AG04449 (cell line): ENCODE results near the gene PARPBP.

Experiments
- CTCF ChIA-PET: fragments of 350-600 bp; formaldehyde crosslinking; extraction: SDS; loops from one replicate; lab custom pipeline; 2021; ENCODE audit warnings: antibody characterized with exemption; lab: Yijun Ruan, JAX
- POLR2A ChIA-PET: fragments of 400-600, 350-600 bp; formaldehyde crosslinking; extraction: SDS; loops from one replicate; lab custom pipeline; 2020; ENCODE audit warnings: antibody characterized with exemption, inconsistent platforms; lab: Yijun Ruan, JAX
- DNase-seq: peaks from one replicate; pipeline ENCODE4 v3.0.0-alpha.2; 2010; ENCODE audit warnings: low read depth, low spot score
- H3K4me3 ChIP-seq: 2 replicates; pipeline ENCODE4 v1.5.1; 2011; ENCODE audit warnings: low read depth, mild to moderate bottlenecking, control low read depth, low read length
- TF ChIP-seq, protein P1 (sequence below): IDR thresholded peaks from one replicate; pipeline ENCODE4 v1.5.1; 2011; ENCODE audit warnings: mild to moderate bottlenecking, moderate library complexity, low read length, control low read depth, inconsistent platforms; ENCODE audit not compliant: insufficient read depth; ENCODE audit errors: missing control alignments

Gene PARPBP

DNA sequence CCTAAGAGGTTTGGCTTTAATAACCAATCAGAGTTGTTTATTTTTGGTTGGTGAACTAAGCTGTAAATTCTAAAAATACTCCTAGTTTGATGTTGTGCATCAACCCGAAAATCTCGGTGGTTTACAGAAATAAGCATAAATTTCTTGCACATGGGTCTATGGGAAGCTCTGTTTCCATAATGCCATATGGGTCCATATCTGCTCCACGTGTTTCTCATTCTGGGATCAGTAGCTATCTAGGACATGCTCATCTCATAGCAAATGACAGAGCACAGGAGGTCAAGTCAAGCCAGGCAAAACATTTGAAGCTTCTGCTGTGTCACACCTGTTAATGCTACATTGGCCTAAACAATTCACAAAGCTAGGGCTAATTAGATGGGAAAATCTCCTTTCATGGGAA lies 23.1 kb upstream of the PARPBP start:
- H3K4me3 ChIP-seq, result no peak overlapping the region
- TF ChIP-seq, protein P1, sequence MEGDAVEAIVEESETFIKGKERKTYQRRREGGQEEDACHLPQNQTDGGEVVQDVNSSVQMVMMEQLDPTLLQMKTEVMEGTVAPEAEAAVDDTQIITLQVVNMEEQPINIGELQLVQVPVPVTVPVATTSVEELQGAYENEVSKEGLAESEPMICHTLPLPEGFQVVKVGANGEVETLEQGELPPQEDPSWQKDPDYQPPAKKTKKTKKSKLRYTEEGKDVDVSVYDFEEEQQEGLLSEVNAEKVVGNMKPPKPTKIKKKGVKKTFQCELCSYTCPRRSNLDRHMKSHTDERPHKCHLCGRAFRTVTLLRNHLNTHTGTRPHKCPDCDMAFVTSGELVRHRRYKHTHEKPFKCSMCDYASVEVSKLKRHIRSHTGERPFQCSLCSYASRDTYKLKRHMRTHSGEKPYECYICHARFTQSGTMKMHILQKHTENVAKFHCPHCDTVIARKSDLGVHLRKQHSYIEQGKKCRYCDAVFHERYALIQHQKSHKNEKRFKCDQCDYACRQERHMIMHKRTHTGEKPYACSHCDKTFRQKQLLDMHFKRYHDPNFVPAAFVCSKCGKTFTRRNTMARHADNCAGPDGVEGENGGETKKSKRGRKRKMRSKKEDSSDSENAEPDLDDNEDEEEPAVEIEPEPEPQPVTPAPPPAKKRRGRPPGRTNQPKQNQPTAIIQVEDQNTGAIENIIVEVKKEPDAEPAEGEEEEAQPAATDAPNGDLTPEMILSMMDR, result no peak
- POLR2A ChIA-PET, result no interaction called here
- CTCF ChIA-PET, result interaction anchor here (1.1 to 3.8 kb wide), 8 partner anchors 12 to 644 kb away, joined by 3 to 27 read pairs (median 7); no protein-coding TSS in a partner anchor
- DNase-seq, result no peak

DNA sequence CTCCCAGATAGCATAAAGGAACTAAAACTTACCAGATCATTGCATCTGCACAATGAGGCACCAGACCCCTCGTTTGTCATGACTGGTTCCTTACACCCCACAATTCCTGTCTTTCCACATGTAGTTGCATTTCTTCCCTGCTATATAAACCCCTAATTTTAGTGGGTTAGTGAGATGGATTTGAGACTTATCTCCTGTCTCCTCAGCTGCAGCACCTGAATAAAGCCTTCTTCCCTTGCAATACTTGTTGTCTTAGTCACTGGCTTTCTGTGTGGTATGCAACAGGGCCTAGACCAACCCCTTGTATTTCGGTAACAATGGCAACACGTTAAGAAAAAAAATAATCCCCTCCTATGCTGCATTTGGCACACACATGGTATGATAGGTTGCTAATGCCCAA lies 13.1 kb upstream of the PARPBP start:
- ChIA-PET CTCF (no interaction called here), POLR2A (no interaction called here)
- TF ChIP-seq, protein P1, result no peak
- no peak for DNase-seq
- no peak overlapping the region for H3K4me3 ChIP-seq

DNA sequence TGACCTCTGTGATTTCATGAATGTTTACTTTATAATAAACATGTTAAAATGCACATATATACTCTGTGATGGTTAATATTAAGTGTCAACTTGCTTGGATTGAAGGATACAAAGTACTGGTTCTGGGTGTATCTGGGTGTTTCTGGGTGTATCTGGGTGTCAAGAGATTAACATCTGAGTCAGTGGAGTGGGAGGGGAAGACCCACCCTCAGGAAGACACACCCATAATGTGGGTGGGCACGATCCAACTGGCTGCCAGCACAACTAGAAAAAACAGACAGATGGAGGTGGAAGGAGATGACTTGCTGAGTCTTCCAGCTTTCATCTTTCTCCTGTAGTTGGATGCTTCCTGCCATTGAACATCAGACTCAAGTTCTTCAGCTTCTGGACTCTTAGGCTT lies 12.0 kb upstream of the PARPBP start:
- TF ChIP-seq, protein P1, result no peak
- ChIA-PET POLR2A (no interaction called here), CTCF (no interaction called here)
- no peak overlapping the region for H3K4me3 ChIP-seq
- no peak for DNase-seq

DNA sequence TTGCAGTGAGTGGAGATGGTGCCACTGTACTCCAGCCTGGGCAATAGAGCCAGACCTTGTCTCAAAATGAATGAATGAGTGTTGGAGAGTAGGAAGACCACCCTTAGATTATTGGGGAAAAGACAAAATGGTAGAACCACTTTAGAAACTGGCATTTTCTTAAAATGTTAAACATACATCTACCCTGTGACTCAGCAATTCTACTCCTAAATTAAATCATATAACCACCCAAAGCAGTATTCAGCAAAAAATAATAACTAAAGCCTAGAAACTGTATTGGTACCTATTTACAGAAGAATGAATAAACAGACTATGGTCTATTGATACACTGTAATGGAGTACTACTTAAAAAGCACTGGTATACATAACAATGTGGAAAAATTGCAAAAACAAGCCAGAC lies 9.2 kb upstream of the PARPBP start:
- ChIA-PET POLR2A (no interaction called here), CTCF (interaction anchor here (0.9 kb wide), 1 partner anchor 9 kb away, joined by 3 read pairs; no protein-coding TSS in a partner anchor)
- no peak for DNase-seq
- no peak overlapping the region for H3K4me3 ChIP-seq
- TF ChIP-seq, protein P1, result no peak

DNA sequence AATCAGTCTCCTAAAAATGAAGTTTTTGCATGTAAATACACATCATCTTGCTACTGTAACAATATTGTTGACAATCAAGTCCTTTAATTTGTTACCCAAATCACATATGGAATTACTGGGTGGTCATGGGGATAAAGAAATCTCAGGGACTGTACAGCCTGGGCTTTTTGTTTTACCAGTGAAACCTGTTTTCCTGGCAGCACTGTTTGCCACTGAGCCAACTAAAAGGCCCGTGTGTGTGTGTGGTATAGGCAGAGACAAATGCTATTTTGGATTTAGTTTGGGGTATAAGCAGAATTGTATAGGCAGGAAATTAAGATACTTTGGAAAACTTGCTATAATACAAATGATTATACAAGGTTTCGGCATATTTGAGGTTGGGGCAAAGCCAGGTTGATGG lies 5.8 kb upstream of the PARPBP start:
- DNase-seq, result no peak
- no peak overlapping the region for H3K4me3 ChIP-seq
- ChIA-PET CTCF (no interaction called here), POLR2A (no interaction called here)
- TF ChIP-seq, protein P1, result no peak

DNA sequence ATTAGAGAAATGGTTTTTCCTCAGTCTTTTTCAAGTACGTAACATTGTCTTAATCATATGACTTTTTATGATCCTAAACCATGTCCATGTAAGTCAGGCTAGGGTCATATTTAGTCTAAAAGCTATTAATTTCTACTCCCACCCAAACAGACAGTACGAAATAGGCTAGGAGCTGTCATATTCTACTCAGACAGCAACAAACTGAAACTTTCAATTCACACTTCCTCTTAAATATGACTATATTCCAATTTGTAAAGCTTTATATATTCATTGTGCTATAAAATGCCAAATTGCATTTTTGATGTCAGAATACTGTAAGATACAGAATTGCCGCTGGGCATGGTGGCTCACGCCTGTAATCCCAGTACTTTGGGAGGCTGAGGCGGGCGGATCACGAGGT lies 3.6 kb upstream of the PARPBP start:
- no peak overlapping the region for H3K4me3 ChIP-seq
- TF ChIP-seq, protein P1, result no peak
- DNase-seq, result no peak
- POLR2A ChIA-PET, result no interaction called here
- CTCF ChIA-PET, result interaction anchor here (0.5 kb wide), 1 partner anchor 27 kb away, joined by 3 read pairs; no protein-coding TSS in a partner anchor
